Measurements from ENCODE around the gene ARSK.

Gene ARSK, protein sequence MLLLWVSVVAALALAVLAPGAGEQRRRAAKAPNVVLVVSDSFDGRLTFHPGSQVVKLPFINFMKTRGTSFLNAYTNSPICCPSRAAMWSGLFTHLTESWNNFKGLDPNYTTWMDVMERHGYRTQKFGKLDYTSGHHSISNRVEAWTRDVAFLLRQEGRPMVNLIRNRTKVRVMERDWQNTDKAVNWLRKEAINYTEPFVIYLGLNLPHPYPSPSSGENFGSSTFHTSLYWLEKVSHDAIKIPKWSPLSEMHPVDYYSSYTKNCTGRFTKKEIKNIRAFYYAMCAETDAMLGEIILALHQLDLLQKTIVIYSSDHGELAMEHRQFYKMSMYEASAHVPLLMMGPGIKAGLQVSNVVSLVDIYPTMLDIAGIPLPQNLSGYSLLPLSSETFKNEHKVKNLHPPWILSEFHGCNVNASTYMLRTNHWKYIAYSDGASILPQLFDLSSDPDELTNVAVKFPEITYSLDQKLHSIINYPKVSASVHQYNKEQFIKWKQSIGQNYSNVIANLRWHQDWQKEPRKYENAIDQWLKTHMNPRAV

DNA sequence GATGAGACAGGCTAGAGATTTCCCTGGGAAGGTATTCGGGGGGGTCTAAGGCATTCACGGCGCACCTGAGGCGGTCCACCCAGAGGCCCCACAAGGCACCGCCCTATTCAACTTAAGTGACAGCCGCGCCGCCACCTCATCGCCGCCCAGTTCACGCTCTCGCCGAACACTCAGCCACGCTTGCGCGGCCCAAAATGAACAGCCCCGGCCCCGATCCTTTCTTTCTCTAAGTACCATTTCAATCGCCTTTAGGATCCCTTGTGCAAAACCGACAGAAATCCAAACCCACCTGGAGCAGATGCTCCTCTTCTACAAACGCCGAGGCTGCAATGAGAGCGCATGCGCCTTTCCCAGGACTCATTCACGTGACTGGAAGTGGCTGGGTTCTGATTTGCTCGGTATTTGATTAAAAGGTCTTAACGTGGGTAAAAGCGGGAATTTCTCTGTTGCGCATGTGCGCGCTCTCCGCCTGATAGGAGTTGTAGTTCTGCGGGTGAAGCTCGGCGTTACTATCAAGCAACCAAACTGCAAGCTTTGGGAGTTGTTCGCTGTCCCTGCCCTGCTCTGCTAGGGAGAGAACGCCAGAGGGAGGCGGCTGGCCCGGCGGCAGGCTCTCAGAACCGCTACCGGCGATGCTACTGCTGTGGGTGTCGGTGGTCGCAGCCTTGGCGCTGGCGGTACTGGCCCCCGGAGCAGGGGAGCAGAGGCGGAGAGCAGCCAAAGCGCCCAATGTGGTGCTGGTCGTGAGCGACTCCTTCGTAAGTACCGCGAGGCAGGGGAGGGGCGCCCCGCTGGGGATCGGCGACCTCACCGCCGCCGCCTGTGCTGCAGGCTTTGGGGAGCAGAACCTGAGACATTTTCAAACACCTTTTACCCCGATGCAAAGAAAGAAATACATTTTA is at the start of gene ARSK, which contains the start of gene SKIC3:
Gene ARSK (plus strand): TSS at position 455 of the 902 bp plus-strand sequence. CDS start 178 bp downstream, at position 633.
Gene SKIC3 (minus strand): TSS at position 331 of the 902 bp plus-strand sequence. CDS start 7,827 bp downstream, outside the sequence.
- TF ChIP-seq, protein P1, sequence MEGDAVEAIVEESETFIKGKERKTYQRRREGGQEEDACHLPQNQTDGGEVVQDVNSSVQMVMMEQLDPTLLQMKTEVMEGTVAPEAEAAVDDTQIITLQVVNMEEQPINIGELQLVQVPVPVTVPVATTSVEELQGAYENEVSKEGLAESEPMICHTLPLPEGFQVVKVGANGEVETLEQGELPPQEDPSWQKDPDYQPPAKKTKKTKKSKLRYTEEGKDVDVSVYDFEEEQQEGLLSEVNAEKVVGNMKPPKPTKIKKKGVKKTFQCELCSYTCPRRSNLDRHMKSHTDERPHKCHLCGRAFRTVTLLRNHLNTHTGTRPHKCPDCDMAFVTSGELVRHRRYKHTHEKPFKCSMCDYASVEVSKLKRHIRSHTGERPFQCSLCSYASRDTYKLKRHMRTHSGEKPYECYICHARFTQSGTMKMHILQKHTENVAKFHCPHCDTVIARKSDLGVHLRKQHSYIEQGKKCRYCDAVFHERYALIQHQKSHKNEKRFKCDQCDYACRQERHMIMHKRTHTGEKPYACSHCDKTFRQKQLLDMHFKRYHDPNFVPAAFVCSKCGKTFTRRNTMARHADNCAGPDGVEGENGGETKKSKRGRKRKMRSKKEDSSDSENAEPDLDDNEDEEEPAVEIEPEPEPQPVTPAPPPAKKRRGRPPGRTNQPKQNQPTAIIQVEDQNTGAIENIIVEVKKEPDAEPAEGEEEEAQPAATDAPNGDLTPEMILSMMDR (IDR thresholded peaks at IDR 0.05; ENCODE audit: unreplicated experiment in 3 of 3), result peak; percentile 45 to 55 (median 51)
- H3K9me3 Mint-ChIP-seq, result no peaks in the 10 kb centered on the region
- no peaks in the 10 kb centered on the region for H3K27me3 Mint-ChIP-seq (ENCODE audit: low read depth)
- H3K36me3 Mint-ChIP-seq (ENCODE audit: low read depth), result peaks cover 18% of the 10 kb centered on the region
- H3K27ac Mint-ChIP-seq, result peak within 1 kb of the TSS; percentile 86 to 91 (median 91)
- H3K4me1 Mint-ChIP-seq, result peaks cover 35% of the 10 kb centered on the region
- peak within 1 kb of the TSS; percentile 92 to 97 (median 94) for H3K4me3 Mint-ChIP-seq

DNA sequence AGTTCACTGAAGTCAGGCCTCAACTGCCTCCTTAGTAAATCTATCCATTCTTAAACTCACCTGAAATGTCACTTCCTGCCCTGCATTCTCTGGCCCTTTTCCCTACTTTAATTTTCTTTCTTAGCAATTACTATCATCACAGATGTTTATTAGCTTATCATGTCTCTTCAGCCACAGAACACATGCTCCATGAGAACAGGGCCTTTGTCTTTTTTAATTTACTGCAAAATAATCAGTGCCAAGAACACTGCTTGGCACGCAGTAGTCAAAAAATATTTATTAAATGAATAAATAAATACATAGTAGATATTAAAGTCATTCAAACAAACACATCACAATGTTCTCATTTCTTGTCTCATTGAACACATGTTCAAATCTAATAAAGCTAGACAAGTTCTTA is 46.4 kb upstream of the ARSK start:
- Mint-ChIP-seq H3K9me3 (no peaks in the 10 kb centered on the region), H3K4me3 (no peak overlapping the region), H3K27ac (no peak overlapping the region), H3K27me3 (ENCODE audit: low read depth) (no peaks in the 10 kb centered on the region), H3K4me1 (no peaks in the 10 kb centered on the region), H3K36me3 (ENCODE audit: low read depth) (peaks cover 65% of the 10 kb centered on the region)
- TF ChIP-seq, protein P1 (IDR thresholded peaks at IDR 0.05; ENCODE audit: unreplicated experiment in 3 of 3), result no peak

DNA sequence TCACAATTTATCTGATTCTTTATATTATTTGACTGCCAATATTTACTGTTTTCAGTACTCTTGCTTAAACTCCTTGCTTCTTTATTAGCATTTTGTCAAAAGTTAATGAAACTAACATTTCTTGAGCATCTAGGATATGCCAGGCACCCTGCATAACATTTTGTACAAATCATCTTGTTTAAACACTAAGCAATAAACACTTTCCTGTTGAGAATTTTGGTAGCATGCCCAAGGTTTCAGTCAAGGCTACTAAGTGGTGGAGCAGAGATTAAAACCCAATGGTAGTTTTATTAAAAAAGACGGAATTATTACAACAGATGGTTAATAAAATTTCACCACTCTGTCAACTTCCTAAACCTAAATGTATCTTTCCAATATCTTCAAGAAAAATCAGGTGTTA is 43.3 kb upstream of the ARSK start:
- Mint-ChIP-seq H3K36me3 (ENCODE audit: low read depth) (peaks cover 66% of the 10 kb centered on the region), H3K4me3 (no peak overlapping the region), H3K4me1 (no peaks in the 10 kb centered on the region), H3K27ac (no peak overlapping the region), H3K9me3 (no peaks in the 10 kb centered on the region), H3K27me3 (ENCODE audit: low read depth) (no peaks in the 10 kb centered on the region)
- TF ChIP-seq, protein P1 (IDR thresholded peaks at IDR 0.05; ENCODE audit: unreplicated experiment in 3 of 3), result no peak

DNA sequence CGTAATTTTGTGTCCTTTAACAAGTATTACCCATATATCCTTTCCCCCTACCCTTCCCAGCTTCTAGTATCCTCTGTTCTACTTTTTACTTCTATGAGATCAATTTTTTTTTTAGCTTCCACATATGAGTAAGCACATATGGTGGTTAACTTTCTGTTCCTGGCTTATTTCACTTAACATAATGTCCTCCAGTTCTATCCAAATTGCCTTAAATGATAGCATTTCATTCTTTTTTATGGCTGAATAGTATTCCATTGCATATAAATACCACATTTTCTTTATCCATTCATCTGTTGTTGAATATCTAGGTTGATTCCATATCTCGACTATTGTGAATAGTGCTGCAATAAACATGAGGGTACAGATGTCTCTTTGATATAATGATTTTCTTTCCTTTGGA is 36.5 kb upstream of the ARSK start:
- Mint-ChIP-seq H3K4me3 (no peak overlapping the region), H3K9me3 (no peaks in the 10 kb centered on the region), H3K36me3 (ENCODE audit: low read depth) (peaks cover 62% of the 10 kb centered on the region), H3K27me3 (ENCODE audit: low read depth) (no peaks in the 10 kb centered on the region), H3K27ac (no peak overlapping the region), H3K4me1 (no peaks in the 10 kb centered on the region)
- TF ChIP-seq, protein P1 (IDR thresholded peaks at IDR 0.05; ENCODE audit: unreplicated experiment in 3 of 3), result no peak

DNA sequence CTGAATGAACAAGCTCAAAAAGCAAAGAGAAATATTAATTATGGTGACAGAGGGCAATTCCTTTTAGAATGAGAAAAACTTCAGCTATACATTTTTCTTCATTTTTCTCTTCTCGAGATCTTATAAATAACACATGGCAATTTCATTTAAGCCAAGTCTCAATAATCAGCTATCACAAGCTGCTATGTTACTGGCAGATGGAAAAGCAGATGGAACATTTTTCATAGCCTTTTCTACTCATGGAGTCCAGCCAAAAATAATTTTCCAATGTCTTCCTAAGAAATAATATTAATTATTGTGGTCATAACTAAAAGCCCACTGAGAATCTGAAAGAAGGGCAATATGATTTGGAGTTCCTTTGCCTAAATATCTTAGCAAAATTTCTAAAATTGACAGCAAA is 35.8 kb upstream of the ARSK start:
- Mint-ChIP-seq H3K4me3 (no peak overlapping the region), H3K27ac (no peak overlapping the region), H3K9me3 (no peaks in the 10 kb centered on the region), H3K36me3 (ENCODE audit: low read depth) (peaks cover 57% of the 10 kb centered on the region), H3K4me1 (no peaks in the 10 kb centered on the region), H3K27me3 (ENCODE audit: low read depth) (no peaks in the 10 kb centered on the region)
- TF ChIP-seq, protein P1 (IDR thresholded peaks at IDR 0.05; ENCODE audit: unreplicated experiment in 3 of 3), result no peak

All from nephron (organoid).